ENCODE results near the gene ARID1B.

Gene ARID1B

DNA sequence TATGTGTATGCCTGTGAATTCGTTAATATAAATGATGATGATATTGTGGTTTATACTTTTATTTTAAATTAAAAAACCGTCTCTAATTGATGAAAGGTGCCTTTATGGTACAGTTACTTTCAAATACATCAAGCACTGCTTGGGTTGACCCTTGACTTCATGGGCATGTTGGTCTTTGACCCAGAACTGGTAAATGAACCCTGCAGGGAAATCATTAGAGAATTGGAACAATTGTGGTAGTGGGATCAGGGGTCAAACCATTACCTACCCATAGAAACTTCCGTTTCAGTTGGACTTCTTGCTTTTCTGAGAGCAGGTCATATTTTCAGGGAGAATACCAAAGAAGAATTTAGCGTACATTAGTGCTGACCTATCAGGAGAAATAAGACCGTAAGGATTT lies 288.2 kb downstream of the ARID1B start:
- no peak overlapping the region for H3K9ac ChIP-seq (ENCODE audit: low read length in 5 of 5)
- H3K27ac ChIP-seq (ENCODE audit: low read depth, low read length), result no peak overlapping the region
- no peak overlapping the region for H3K4me3 ChIP-seq (ENCODE audit: low read depth in 1 of 5, low read length in 5 of 5)
- H3K27me3 ChIP-seq (ENCODE audit: control insufficient read depth in 5 of 5, insufficient read depth in 4 of 5, low read length in 5 of 5), result no peaks in the 10 kb centered on the region
- no peaks in the 10 kb centered on the region for H3K9me3 ChIP-seq (ENCODE audit: control insufficient read depth in 5 of 5, low read length in 5 of 5)
- H3K36me3 ChIP-seq (ENCODE audit: control insufficient read depth in 5 of 5, insufficient read depth in 5 of 5, low read length in 5 of 5), result no peaks in the 10 kb centered on the region
- peaks cover 0 to 8% (median 0%) of the 10 kb centered on the region in 5 donors for H3K4me1 ChIP-seq (ENCODE audit: control insufficient read depth in 5 of 5, insufficient read depth in 5 of 5, low read length in 5 of 5)

DNA sequence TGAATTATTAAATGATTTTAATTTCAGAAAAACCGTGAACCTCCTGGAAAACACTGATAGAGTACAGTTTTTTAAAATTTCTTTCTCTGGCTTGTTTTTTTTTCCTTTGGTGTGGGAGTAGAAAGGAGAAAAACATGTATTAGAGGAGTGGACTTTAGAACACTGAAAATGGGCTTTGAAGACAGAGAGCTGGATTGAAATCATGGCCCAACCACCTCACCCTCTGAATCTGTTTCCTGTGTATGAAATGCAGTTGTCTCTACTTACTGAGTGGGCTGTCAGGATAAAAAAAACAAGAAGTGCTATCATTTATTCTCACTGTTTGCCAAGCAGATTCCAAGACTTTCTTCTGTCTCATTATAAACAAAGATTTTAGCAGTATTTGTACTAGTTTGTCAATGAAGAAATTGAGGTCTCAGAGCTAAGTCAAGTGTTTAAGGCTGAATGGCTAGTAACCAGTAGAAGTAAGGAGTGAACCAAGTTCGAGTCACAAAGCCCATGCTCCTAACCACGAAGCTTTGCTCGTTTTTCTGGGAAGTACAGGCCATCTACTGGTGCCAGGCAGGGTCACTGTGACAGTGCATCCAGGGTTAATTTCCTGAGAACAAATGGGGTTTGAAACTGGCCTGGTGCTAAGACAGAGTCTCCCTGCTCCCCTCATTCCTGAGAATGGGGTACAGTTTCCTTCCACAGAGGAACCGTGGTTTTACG lies 289.8 kb downstream of the ARID1B start:
- H3K9me3 ChIP-seq (ENCODE audit: control insufficient read depth in 5 of 5, low read length in 5 of 5), result no peaks in the 10 kb centered on the region
- H3K4me1 ChIP-seq (ENCODE audit: control insufficient read depth in 5 of 5, insufficient read depth in 5 of 5, low read length in 5 of 5), result peaks cover 0 to 11% (median 3%) of the 10 kb centered on the region in 5 donors
- no peak overlapping the region for H3K9ac ChIP-seq (ENCODE audit: low read length in 5 of 5)
- no peak overlapping the region for H3K27ac ChIP-seq (ENCODE audit: low read depth, low read length)
- no peak overlapping the region for H3K4me3 ChIP-seq (ENCODE audit: low read depth in 1 of 5, low read length in 5 of 5)
- no peaks in the 10 kb centered on the region for H3K27me3 ChIP-seq (ENCODE audit: control insufficient read depth in 5 of 5, insufficient read depth in 4 of 5, low read length in 5 of 5)
- H3K36me3 ChIP-seq (ENCODE audit: control insufficient read depth in 5 of 5, insufficient read depth in 5 of 5, low read length in 5 of 5), result no peaks in the 10 kb centered on the region

DNA sequence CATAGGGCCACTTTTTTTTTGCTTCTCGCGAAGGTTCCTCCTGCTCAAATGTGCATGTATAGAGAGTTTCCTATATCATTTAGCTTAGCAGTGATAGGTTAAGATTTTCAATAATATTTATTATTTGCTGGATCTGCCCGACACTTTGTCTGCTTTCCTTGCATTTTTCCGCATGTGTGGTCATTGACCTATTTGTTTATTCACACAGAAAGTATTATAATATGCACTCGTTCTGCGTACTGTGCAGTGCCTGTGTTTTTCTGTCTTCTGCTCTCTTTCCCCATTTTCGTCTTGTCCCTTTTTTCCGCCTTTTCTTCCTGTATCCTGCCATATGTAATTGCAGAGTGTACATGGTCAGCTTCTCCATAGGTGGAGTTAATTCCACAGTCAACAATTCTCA lies 290.3 kb downstream of the ARID1B start:
- Histone ChIP-seq H3K4me3 (ENCODE audit: low read depth in 1 of 5, low read length in 5 of 5) (no peak overlapping the region), H3K27me3 (ENCODE audit: control insufficient read depth in 5 of 5, insufficient read depth in 4 of 5, low read length in 5 of 5) (no peaks in the 10 kb centered on the region), H3K27ac (ENCODE audit: low read depth, low read length) (no peak overlapping the region), H3K4me1 (ENCODE audit: control insufficient read depth in 5 of 5, insufficient read depth in 5 of 5, low read length in 5 of 5) (peaks cover 0 to 11% (median 3%) of the 10 kb centered on the region in 5 donors), H3K9ac (ENCODE audit: low read length in 5 of 5) (no peak overlapping the region), H3K9me3 (ENCODE audit: control insufficient read depth in 5 of 5, low read length in 5 of 5) (no peaks in the 10 kb centered on the region), H3K36me3 (ENCODE audit: control insufficient read depth in 5 of 5, insufficient read depth in 5 of 5, low read length in 5 of 5) (no peaks in the 10 kb centered on the region)

DNA sequence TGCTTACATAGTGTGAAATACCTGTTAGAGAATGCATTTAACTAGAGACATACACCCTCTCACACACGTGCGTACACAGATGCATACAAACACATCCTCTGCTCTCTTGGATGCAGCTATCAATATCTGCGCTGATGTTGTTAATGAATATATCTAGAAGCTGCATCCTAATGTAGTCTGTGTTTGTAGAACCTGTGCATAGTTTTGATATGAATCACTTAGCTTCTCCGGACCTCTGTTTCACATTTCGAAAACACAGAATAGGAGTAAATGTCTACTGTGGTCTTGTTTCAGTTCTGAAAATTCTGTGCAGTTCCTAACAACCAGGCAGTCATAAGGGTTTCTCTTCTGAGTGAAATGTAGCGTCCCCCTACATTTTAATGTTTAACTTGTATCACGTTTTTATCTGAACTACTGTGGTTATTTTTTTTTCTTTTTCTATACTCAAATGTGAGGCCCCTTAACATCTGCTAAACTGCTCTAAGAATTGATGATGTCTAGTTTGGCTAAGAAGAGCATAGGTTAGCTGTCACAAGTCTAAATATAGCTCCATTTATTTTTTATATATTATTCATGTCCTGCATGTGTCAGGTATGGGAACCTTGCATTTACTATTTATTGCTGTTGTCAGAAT lies 291.6 kb downstream of the ARID1B start:
- Histone ChIP-seq H3K27me3 (ENCODE audit: control insufficient read depth in 5 of 5, insufficient read depth in 4 of 5, low read length in 5 of 5) (no peaks in the 10 kb centered on the region), H3K9me3 (ENCODE audit: control insufficient read depth in 5 of 5, low read length in 5 of 5) (no peaks in the 10 kb centered on the region), H3K9ac (ENCODE audit: low read length in 5 of 5) (no peak overlapping the region), H3K27ac (ENCODE audit: low read depth, low read length) (no peak overlapping the region), H3K4me1 (ENCODE audit: control insufficient read depth in 5 of 5, insufficient read depth in 5 of 5, low read length in 5 of 5) (peaks cover 0 to 11% (median 3%) of the 10 kb centered on the region in 5 donors), H3K4me3 (ENCODE audit: low read depth in 1 of 5, low read length in 5 of 5) (no peak overlapping the region), H3K36me3 (ENCODE audit: control insufficient read depth in 5 of 5, insufficient read depth in 5 of 5, low read length in 5 of 5) (peaks cover 0 to 4% (median 0%) of the 10 kb centered on the region in 5 donors)

DNA sequence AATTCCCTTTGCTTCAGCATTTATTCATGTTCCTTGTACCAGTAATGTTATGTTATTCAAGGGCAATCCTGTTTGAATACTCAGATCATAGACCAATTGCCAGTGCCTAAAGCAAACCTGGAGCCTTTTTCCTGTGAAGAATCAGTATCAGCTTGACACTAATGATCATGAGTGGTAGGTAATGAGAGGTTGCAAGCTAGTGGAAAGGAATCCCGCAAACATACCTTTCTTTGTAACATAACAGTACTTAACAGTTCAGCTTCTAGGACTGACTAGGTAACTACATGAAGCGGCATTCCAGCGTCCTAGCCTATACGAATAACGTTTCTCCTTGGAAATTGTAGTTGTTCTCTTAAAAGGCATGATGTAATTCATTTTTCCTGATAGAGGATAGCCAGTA lies 292.4 kb downstream of the ARID1B start:
- H3K27me3 ChIP-seq (ENCODE audit: control insufficient read depth in 5 of 5, insufficient read depth in 4 of 5, low read length in 5 of 5), result no peaks in the 10 kb centered on the region
- H3K4me1 ChIP-seq (ENCODE audit: control insufficient read depth in 5 of 5, insufficient read depth in 5 of 5, low read length in 5 of 5), result peaks cover 0 to 11% (median 3%) of the 10 kb centered on the region in 5 donors

DNA sequence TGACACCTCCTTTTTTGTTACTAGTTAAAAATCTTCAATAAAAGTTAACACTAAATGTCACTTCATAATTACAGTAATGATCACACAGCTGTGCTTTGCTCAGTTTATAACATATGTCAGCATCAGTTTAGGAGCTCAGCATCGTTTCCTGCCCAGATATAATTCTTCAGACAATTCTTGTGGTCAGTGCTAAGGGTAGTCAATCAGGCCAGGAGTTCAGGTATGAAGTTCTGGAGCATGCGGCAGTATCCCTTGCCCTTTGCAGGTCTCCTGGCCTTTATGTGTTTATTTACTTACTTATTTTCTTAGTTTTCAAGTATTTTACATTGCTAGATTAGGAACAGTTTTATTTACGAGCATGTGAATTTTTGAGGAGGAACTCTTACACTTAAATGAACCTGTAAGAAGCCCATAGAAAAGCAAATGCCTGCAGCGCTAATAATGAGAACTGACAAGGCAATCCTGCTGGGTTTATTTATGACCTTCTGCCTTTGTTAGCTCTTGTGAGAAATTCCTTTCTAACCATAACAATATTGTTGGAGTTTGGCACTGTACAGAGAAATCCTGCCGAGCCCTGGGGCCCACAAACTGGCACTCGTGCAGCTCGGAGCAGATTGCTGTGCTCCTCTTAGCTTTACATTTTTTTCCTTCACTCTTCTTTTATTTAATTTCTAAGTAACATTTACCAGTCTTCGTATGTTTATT lies 293.4 kb downstream of the ARID1B start:
- Histone ChIP-seq H3K4me1 (ENCODE audit: control insufficient read depth in 5 of 5, insufficient read depth in 5 of 5, low read length in 5 of 5) (peaks cover 0 to 8% (median 3%) of the 10 kb centered on the region in 5 donors), H3K9me3 (ENCODE audit: control insufficient read depth in 5 of 5, low read length in 5 of 5) (no peaks in the 10 kb centered on the region), H3K4me3 (ENCODE audit: low read depth in 1 of 5, low read length in 5 of 5) (no peak overlapping the region), H3K9ac (ENCODE audit: low read length in 5 of 5) (peak overlapping the region in 1 of 5 donors; percentile 2), H3K27ac (ENCODE audit: low read depth, low read length) (no peak overlapping the region), H3K27me3 (ENCODE audit: control insufficient read depth in 5 of 5, insufficient read depth in 4 of 5, low read length in 5 of 5) (no peaks in the 10 kb centered on the region), H3K36me3 (ENCODE audit: control insufficient read depth in 5 of 5, insufficient read depth in 5 of 5, low read length in 5 of 5) (peaks cover 0 to 4% (median 0%) of the 10 kb centered on the region in 5 donors)

More for the DNA sequence above, 292.4 kb downstream of the ARID1B start:
- Histone ChIP-seq H3K4me3 (ENCODE audit: low read depth in 1 of 5, low read length in 5 of 5) (no peak overlapping the region), H3K9ac (ENCODE audit: low read length in 5 of 5) (no peak overlapping the region), H3K36me3 (ENCODE audit: control insufficient read depth in 5 of 5, insufficient read depth in 5 of 5, low read length in 5 of 5) (peaks cover 0 to 4% (median 0%) of the 10 kb centered on the region in 5 donors), H3K27ac (ENCODE audit: low read depth, low read length) (no peak overlapping the region), H3K9me3 (ENCODE audit: control insufficient read depth in 5 of 5, low read length in 5 of 5) (no peaks in the 10 kb centered on the region)

DNA sequence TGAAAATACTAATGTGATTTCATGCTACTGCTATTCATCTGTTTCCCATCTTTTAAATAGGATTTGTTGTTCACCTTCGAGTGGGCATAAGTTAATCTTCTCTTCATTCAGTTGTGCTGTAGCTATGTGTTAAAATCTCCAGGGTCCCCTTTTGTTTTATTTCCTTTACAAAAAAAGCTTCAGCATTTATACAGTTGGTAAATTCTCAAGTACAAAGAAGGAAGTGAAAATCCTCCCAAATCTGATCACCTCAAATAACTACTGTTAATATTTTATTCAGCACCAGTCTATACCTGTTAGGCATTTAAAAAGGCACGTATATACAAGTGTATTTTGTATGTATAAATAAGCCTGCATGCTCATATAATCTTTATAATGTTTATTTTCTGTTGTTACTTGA lies 294.9 kb downstream of the ARID1B start:
- H3K9ac ChIP-seq (ENCODE audit: low read length in 5 of 5), result no peak overlapping the region
- peaks cover 0 to 7% (median 3%) of the 10 kb centered on the region in 5 donors for H3K4me1 ChIP-seq (ENCODE audit: control insufficient read depth in 5 of 5, insufficient read depth in 5 of 5, low read length in 5 of 5)
- H3K4me3 ChIP-seq (ENCODE audit: low read depth in 1 of 5, low read length in 5 of 5), result no peak overlapping the region
- peaks cover 0 to 4% (median 0%) of the 10 kb centered on the region in 5 donors for H3K36me3 ChIP-seq (ENCODE audit: control insufficient read depth in 5 of 5, insufficient read depth in 5 of 5, low read length in 5 of 5)
- no peaks in the 10 kb centered on the region for H3K27me3 ChIP-seq (ENCODE audit: control insufficient read depth in 5 of 5, insufficient read depth in 4 of 5, low read length in 5 of 5)
- no peak overlapping the region for H3K27ac ChIP-seq (ENCODE audit: low read depth, low read length)
- no peaks in the 10 kb centered on the region for H3K9me3 ChIP-seq (ENCODE audit: control insufficient read depth in 5 of 5, low read length in 5 of 5)

DNA sequence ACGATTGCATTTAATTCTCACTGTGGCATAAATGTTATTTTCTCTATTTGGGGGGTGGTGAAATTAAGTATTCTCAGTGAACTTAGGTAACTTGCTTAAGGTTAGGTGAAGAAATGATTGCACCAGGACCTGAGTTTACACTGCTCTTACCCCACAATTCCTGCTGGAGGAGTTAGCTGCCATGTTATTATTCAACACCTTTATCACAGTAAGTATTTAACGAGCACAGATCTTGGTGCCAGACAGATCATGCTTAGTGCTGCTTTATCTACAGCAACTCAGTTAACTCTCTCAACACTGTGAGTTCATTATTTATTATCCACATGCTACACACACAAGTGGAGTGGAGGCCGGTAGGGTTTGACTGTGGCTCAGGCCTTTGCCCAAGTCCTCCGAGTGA lies 296.4 kb downstream of the ARID1B start:
- H3K4me1 ChIP-seq (ENCODE audit: control insufficient read depth in 5 of 5, insufficient read depth in 5 of 5, low read length in 5 of 5), result peaks cover 0 to 7% (median 2%) of the 10 kb centered on the region in 5 donors
- H3K4me3 ChIP-seq (ENCODE audit: low read depth in 1 of 5, low read length in 5 of 5), result no peak overlapping the region
- H3K9ac ChIP-seq (ENCODE audit: low read length in 5 of 5), result no peak overlapping the region
- no peak overlapping the region for H3K27ac ChIP-seq (ENCODE audit: low read depth, low read length)
- H3K36me3 ChIP-seq (ENCODE audit: control insufficient read depth in 5 of 5, insufficient read depth in 5 of 5, low read length in 5 of 5), result peaks cover 0 to 4% (median 0%) of the 10 kb centered on the region in 5 donors
- H3K9me3 ChIP-seq (ENCODE audit: control insufficient read depth in 5 of 5, low read length in 5 of 5), result no peaks in the 10 kb centered on the region
- H3K27me3 ChIP-seq (ENCODE audit: control insufficient read depth in 5 of 5, insufficient read depth in 4 of 5, low read length in 5 of 5), result no peaks in the 10 kb centered on the region

DNA sequence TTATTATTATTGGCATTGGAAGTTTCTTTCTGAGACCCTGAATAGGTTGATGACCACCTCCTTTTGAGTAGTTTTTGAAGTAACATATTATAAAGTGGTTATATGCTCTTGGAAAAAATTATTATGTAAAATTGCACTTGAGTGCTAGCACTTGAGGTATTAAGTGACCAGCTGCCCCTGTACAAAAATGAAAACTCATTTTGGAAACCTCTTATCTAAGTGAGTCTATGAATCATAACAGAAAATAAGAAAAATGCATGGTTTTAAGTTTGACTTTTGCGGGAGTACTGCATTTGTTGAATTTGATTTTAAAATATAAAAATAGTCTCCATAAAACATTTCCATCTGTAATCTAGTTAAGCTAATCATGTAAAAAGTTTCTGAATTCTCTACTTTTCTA lies 297.8 kb downstream of the ARID1B start:
- Histone ChIP-seq H3K4me3 (ENCODE audit: low read depth in 1 of 5, low read length in 5 of 5) (no peak overlapping the region), H3K9me3 (ENCODE audit: control insufficient read depth in 5 of 5, low read length in 5 of 5) (no peaks in the 10 kb centered on the region), H3K4me1 (ENCODE audit: control insufficient read depth in 5 of 5, insufficient read depth in 5 of 5, low read length in 5 of 5) (peaks cover 0 to 7% (median 0%) of the 10 kb centered on the region in 5 donors)

More for the DNA sequence above, 297.8 kb downstream of the ARID1B start:
- no peaks in the 10 kb centered on the region for H3K27me3 ChIP-seq (ENCODE audit: control insufficient read depth in 5 of 5, insufficient read depth in 4 of 5, low read length in 5 of 5)
- H3K27ac ChIP-seq (ENCODE audit: low read depth, low read length), result no peak overlapping the region
- peaks cover 0 to 4% (median 0%) of the 10 kb centered on the region in 5 donors for H3K36me3 ChIP-seq (ENCODE audit: control insufficient read depth in 5 of 5, insufficient read depth in 5 of 5, low read length in 5 of 5)
- H3K9ac ChIP-seq (ENCODE audit: low read length in 5 of 5), result no peak overlapping the region

Data from subcutaneous abdominal adipose tissue (tissue), 5 donors.